ENCODE results near the gene TNFSF4.

Gene TNFSF4

DNA sequence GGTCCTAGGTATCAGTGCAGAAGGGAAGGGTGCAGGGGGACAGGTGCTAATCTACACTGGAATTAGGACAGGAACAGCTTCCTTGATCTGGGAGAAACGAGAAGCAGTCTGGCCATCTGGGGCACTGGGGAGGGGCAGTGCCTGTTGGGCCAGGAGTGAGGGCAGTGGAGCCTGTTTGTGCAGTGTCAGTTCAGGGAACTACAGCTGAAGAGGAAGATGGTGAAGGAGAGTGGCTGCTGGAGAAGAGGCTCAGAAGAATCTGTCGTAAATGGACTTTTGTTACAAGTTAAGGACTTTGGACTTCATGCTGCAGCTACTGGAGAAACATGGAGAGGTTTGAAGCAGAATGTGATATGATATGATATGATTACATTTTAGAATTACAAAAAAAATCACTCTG, 3.2 kb upstream of the TNFSF4 start:
- no peak for DNase-seq

- DNase-seq = no peak
These were observed 1.7 kb upstream of the TNFSF4 start for GRCh38 chr1:173208868-173209267.

DNA sequence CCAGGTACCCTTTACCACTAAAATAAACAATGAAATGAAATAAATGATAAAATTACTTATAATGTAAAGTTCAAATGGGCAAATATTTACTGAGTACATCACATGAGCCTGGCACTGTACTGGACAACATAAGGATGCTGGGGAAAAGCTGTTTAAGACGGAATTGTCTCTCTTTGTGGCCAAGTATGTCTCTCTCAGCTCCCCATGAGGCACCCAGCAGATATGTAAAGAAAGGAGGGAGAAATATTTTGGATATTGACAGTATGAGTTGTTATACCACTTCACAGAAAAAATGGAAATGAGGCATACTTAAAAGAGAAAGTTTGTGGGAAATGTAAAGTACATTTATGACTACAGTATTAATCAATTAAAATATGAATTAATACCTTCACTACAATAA, 1.0 kb upstream of the TNFSF4 start:
- DNase-seq = no peak

DNA sequence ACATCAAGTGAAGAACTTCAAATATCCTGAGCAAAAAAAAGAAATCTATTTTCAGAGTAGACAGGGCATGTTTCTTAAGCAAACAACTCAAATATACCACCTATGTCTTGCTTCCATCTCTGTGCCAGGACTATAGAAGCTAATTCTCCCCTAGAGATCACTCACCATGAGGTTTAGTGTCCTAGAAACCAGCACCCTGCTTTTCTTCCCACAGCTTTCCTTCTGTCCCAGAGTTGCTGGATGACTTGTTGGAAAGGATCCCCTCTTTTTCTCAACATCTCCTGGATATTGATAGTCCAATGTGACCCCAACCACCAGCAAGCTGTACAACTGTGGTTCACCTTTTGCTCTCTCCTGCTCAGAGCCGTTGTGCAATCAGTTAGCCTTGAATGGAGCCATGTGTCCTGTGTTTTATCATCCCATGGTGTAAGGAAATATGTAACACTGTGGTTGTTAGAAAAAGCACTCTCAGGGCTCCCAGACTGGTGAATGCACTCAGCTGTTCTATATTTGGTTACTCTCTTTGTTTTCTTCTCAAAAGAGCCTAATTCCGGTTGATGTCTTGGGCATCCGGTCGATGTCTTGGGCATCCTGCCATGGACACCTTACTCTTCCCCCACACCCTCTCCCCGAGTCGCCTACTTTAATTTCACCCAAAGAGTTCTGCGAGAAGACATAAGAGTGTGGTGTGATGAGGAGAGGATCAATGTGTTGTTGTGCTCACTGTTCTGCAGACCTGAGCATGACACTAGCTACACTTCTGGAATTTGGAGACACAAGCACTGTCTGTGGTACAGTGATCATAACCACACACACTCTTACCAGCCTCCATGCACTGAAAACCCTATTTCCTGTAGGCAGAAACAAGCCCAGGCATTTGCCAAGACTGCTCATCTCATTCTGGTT, 1.7 kb downstream of the TNFSF4 start:
- no peak for DNase-seq

DNA sequence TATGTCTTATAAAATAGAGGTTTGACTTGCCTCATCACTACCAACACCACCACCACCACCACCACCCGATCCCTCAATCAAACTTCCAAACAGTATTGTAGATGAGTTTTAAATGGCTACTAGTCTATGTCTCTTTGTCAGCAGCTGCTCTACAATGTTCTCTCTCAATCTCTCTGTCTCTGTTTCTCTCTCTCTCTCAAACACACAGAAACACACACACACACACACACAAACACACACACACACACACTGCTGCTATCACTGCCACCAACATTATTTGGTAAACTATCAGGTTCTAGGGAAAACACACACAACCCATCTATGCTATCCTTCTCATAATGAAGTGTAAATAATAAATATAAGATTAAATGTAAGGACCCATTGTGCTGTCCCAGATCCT, 2.4 kb downstream of the TNFSF4 start:
- DNase-seq = no peak

- DNase-seq = no peak
These were observed 4.5 kb downstream of the TNFSF4 start for GRCh38 chr1:173202424-173203145.

DNA sequence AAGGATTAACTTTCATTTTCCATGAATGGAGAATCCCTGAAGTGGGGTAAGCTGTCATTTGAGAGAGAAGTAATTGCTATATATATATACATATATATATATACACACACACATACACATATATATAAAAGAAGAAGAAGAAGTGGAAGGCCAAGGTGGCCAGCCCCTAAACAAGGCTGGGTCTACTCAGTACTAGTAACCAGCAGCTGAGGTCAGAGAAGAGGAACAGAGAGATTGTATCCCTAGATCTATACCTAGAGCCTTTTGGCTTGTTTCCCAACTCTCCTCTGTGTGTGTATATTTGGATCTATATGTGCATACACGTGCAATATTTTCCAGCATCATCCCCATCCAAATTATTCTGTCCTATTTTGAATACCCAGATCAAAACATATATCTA, 5.2 kb downstream of the TNFSF4 start:
- no peak for DNase-seq

- peak; percentile 7 for DNase-seq
These were observed 11.5 kb downstream of the TNFSF4 start for GRCh38 chr1:173195596-173196088.

GRCh38 chr1:173193639-173194038, 13.5 kb downstream of the TNFSF4 start:
- no peak for DNase-seq

DNA sequence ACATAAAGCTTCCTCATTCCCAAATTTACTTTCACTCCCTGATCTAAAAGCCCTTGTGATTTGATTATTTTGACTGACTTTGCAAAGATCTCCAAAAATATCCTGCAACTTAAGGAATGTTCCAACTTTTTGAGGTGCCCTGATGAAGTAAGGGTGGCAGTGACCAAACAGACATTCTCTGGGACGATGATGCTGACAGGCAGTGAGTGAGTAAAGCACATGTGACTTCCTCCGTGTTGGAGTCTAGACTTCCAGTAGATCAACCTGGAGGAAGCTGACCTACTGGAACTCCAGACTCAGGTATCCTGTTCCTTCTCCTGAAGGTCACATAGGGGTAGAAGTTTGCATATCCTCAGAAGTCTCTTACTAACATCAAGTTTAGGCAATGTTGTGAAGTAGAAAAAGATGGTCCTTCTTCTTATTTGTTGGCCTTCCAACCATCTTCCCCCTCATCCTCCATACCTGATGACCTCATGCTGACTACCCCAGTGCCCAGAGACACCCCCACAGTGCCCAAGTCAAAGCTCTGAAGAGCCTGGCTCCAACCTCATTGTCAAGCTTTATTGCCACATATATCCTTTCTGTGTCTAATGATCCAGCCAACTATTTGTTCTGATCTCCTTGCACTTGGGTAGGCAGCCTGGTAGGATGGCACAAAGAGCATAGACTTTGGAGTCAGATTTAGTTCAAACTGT, 16.0 kb downstream of the TNFSF4 start:
- DNase-seq = no peak

DNA sequence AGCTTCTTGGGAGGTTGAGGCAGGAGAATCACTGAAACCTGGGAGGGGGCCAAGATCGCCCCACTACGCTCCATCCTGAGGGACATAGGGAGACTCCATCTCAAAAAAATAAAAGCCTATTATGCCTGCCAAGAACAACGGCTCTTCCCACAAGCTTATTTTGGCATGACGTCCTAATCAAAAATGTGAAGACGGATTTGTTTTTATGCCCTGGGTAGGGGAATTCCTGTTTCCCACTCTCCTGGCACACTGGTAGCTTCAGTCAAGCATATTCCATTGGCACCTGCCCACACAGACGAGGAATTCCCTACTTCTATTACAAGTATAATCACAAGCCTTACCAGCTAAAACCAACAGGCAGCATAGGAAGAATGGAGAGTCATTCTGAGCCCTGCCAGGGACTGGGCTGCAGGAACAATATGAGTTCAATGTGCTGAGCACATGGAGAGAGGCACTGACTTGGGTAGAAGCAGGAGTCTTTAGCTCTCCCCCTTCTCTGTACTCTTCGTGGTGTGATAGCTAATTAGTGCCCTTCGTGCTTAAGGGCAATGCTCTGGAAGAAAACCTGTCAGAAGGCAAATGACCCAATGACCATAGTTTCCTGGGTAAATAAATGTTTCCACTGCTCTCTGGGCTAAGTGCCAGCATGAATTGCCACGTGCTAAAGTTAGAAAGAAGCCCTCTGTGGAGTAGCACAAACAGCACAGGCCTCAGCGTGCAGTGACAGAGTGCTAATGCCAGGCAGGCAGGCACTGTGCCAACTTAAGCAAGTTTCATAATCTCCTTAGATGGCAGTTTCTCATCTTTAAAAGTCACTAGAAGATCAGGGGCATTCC, 16.8 kb downstream of the TNFSF4 start:
- DNase-seq = no peak

- no peak for DNase-seq
These were observed 19.4 kb downstream of the TNFSF4 start for GRCh38 chr1:173187671-173188237.

DNA sequence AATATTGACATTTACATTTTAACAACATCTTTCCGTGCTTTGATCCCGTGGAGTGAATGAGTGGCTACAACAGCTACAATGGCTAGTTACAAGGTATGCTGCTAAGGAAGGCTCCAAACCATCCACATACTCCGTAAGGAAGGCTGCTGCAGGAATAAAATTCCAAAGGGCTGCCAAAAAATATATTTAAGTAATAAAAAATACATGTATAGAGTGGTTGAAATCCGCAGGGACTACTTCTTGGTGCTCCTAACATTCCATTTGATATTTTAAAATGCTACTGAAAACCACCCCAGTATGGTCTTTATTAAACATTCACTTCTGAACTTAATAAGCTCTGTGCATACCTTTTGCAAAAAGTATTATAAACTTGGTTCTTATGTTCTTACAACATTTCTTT, 25.3 kb downstream of the TNFSF4 start:
- no peak for DNase-seq

DNA sequence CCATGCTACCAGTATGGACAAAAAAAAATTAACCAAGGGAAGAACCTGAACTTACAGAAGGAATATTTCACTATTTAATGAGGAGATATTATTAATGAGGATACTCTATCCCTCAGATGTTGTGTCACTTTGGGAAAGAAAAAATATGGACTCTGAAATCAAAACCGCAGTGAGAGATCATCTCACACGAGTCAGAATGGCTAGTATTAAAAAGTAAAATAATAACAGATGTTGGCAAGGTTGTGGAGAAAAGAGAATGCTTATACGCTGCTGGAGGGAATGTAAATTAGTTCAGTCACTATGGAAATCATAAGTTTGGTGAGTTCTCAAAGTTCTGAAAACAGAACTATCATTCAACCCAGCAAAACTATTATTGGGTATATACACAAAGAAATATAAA, 30.9 kb downstream of the TNFSF4 start:
- no peak for DNase-seq

DNA sequence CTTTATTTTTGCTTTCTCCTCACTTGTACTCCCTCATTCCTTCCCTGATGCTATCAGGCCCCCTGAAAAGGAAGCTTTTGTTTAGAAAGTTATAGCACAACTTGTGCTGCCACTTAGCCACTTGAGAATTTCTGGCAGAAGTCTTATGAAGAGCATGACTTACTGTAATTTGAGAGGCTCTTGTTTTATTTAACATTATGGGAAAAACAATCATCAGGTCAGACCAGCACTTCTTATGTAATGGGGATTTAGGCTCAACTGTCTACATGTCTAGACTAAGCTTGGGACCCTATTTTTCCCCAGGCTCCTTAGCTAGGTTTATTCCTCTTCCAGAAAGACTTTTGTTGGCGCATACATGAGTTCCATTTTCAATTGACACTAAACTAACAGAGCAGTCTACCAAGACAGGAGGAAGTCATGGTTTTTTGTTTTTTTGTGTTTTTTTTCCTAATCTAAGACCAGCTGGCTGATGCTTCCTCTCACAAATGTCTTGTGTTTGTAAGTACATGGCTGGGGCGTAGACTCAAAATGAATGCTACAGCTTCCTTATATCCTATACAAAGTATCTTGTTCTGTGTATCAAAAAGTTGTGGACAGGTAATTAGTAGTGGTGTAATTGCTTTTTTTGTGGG, 31.5 kb downstream of the TNFSF4 start:
- DNase-seq = no peak

GRCh38 chr1:173173388-173173787, 33.7 kb downstream of the TNFSF4 start:
- DNase-seq = no peak

- DNase-seq = no peak
These were observed 36.0 kb downstream of the TNFSF4 start for GRCh38 chr1:173171152-173171551.

GRCh38 chr1:173168941-173169340, 38.2 kb downstream of the TNFSF4 start:
- no peak for DNase-seq

DNA sequence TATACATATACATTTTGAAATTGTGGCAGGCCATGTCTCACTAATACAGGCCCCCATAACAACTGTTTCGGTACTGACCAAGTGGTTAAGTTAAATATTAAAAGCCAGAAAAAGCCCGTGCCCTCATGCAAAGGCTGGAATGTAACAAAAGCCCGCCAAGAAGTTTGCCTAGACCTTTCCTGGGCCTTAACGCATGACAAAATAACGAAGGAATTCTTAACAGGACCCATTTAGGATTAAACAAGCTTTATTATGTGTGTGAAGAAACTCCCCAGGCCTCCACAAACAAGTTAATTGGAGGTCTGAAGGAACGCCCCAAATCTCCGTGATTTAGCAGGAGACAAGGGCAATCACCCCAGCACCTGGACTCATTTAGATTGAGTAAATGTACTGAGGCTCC, 42.4 kb downstream of the TNFSF4 start:
- no peak for DNase-seq

- DNase-seq = no peak
These were observed 43.0 kb downstream of the TNFSF4 start for GRCh38 chr1:173164178-173164577.

DNA sequence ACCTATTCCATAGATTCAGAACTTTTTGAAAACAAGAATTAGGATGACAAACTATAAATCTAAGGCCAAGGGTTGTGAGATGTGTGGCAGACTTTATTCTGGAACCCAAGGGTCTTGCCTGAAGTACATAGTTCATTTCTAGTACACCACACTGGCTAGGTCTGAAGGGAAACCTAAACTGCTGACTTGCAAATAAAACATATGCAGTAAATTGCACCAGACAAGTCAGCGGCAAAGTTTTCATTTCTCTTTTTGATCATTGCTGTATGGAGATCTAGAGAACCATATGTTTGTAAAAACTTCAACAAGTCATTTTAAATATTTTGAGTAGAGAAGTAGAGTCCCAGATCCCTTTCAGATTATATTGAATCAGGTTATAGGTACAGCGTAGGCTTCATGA, 43.9 kb downstream of the TNFSF4 start:
- DNase-seq = no peak

DNA sequence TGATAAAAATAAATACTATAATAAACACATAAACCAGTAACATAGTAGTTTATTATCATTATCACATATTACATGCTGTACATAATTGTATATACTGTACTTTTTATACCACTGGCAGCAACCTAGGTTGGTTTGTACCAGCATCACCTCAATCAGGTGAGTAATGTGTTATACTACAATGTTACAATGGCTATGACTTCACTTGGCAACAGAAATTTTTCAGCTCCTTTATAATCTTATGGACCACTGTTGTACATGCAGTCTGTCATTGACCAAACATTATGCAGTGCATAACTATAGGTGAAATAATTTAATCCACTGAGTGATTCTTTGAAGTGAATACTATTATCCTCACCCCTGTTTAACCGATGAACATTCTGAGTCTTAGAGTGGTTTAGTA, 44.5 kb downstream of the TNFSF4 start:
- DNase-seq = no peak

Measured in CD4-positive, alpha-beta T cell treated with Interferon gamma for 1 hour (primary cell).